HepG2 (cell line): ENCODE data around the gene SLC17A9. TPM values are rescaled to one million over a fixed set of nuclear protein-coding genes. Genes with fewer than 3 reads are reported as not detected.

Experiments used
- ATAC-seq: fragments of 200-7000 bp; cut with Tn5 transposase; 3 replicates; pipeline ENCODE4 v1.9.1; 2020; ENCODE audit warnings: mild to moderate bottlenecking, moderate library complexity
- BruUV-seq: library from RNA; stranded (reverse); fragments of 400-500 nt; replicated peaks from 2 replicates; lab custom pipeline; 2021; lab: Mats Ljungman, UMichigan
- CTCF ChIA-PET: fragments of 300-600 bp; formaldehyde crosslinking; extraction: SDS; loops from one replicate; lab custom pipeline; 2021; ENCODE audit warnings: low total read pairs, inconsistent platforms, low intra/inter-chr PET ratio; lab: Yijun Ruan, JAX
- POLR2A ChIA-PET: fragments of 350-600 bp; sonication (Branson Sonifier 250); formaldehyde crosslinking; loops from one replicate; lab custom pipeline; 2020; ENCODE audit warnings: antibody characterized with exemption, inconsistent platforms; lab: Yijun Ruan, JAX
- DNase-seq: peaks from one replicate; pipeline ENCODE4 v3.0.0-alpha.2; 2015; ENCODE audit warnings: low spot score
- FAIRE-seq: peaks from 3 replicates; lab custom pipeline; 2011; peaks lifted over from hg19 to GRCh38; lab: Jason Lieb, UNC
- H2AFZ ChIP-seq: one replicate; pipeline ENCODE4 v1.6.1; 2011; ENCODE audit warnings: low read length, inconsistent platforms
- H3K27ac ChIP-seq: fragments of 300-600 bp; 3 replicates; pipeline ENCODE4 v1.8.0; 2011; ENCODE audit warnings: mixed run types, mild to moderate bottlenecking, mixed read lengths, low read length, inconsistent platforms; ENCODE audit not compliant: insufficient read depth; ENCODE audit errors: extremely low read length
- H3K27me3 ChIP-seq, 2 experiments: fragments of 200-600 bp in 1 of 2; 2 replicates in 1 of 2; 3 replicates in 1 of 2; pipeline versions ENCODE4 v1.6.0 to v1.8.0; 2011; ENCODE audit warnings: low read length in 2 of 2, mild to moderate bottlenecking in 2 of 2, moderate library complexity in 2 of 2, inconsistent platforms in 1 of 2; ENCODE audit not compliant: insufficient read depth in 2 of 2, control insufficient read depth in 1 of 2
- H3K36me3 ChIP-seq, 2 experiments: fragments of 200-600 bp in 1 of 2; replicated peaks in 1 of 2; 2 replicates in 1 of 2; 3 replicates in 1 of 2; pipeline versions ENCODE4 v1.5.1 to v1.8.0; 2011; ENCODE audit warnings: low read length in 2 of 2, inconsistent platforms in 1 of 2; ENCODE audit not compliant: insufficient read depth in 2 of 2, control insufficient read depth in 1 of 2
- H3K4me1 ChIP-seq: 2 replicates; pipeline ENCODE4 v1.5.1; 2012; ENCODE audit warnings: low read length, inconsistent platforms; ENCODE audit not compliant: insufficient read depth
- H3K4me2 ChIP-seq: 2 replicates; pipeline ENCODE4 v1.6.0; 2011; ENCODE audit warnings: low read depth, low read length, inconsistent platforms
- H3K4me3 ChIP-seq, 3 experiments: fragments of 200-600 bp in 1 of 3; sonication (generic), shearing (Covaris generic) in 1 of 3; replicated peaks in 1 of 3; 2 replicates each; pipeline ENCODE4 v1.5.1; 2011 to 2016; ENCODE audit warnings: low read length in 3 of 3, inconsistent platforms in 2 of 3, low read depth in 2 of 3, mild to moderate bottlenecking in 2 of 3, control low read depth in 1 of 3, mixed read lengths in 1 of 3; ENCODE audit not compliant: insufficient read depth in 1 of 3
- H3K79me2 ChIP-seq: one replicate; pipeline ENCODE4 v1.6.1; 2011; ENCODE audit warnings: low read length, inconsistent platforms; ENCODE audit not compliant: insufficient read depth
- H3K9ac ChIP-seq: 2 replicates; pipeline ENCODE4 v1.6.0; 2011; ENCODE audit warnings: mild to moderate bottlenecking, low read depth, low read length, inconsistent platforms; ENCODE audit not compliant: insufficient read depth
- H3K9me3 ChIP-seq: 2 replicates; pipeline ENCODE4 v1.5.1; 2012; ENCODE audit warnings: mild to moderate bottlenecking, low read length
- H4K20me1 ChIP-seq: 2 replicates; pipeline ENCODE4 v1.6.0; 2011; ENCODE audit warnings: inconsistent platforms, mild to moderate bottlenecking, low read length, moderate library complexity; ENCODE audit not compliant: insufficient read depth
- AHR ChIP-seq: IDR thresholded peaks from 2 replicates; pipeline ENCODE4 v1.6.1; 2018; ENCODE audit warnings: missing genetic modification reagents, missing compliant biosample characterization
- FLYWCH1 ChIP-seq: sonication (generic); formaldehyde crosslinking; IDR thresholded peaks from 2 replicates; pipeline ENCODE4 v1.8.1; 2023; ENCODE audit warnings: mild to moderate bottlenecking, missing genetic modification reagents
- RBM22 ChIP-seq: fragments of 200-400 bp; formaldehyde crosslinking; optimal IDR thresholded peaks from 2 replicates; pipeline ENCODE3; 2017; ENCODE audit warnings: mild to moderate bottlenecking, low read length, moderate library complexity
- SYNCRIP ChIP-seq: fragments of 200-400 bp; formaldehyde crosslinking; IDR thresholded peaks from 2 replicates; pipeline ENCODE4 v1.6.1; 2018; ENCODE audit warnings: mild to moderate bottlenecking, low read depth, low read length; ENCODE audit not compliant: insufficient read depth
- TCF12 ChIP-seq, 2 experiments: fragments of 450-650 bp in 1 of 2; sonication (generic) in 1 of 2; formaldehyde crosslinking in 1 of 2; IDR thresholded peaks; 2 replicates each; pipeline versions ENCODE4 v1.6.1 to v1.8.0; 2017 to 2022; ENCODE audit warnings: antibody characterized with exemption in 1 of 2, mild to moderate bottlenecking in 1 of 2, missing genetic modification reagents in 1 of 2, moderate library complexity in 1 of 2
- TP53 ChIP-seq: sonication (generic); formaldehyde crosslinking; conservative IDR thresholded peaks from 2 replicates; pipeline ENCODE4 v1.4.0; 2020; ENCODE audit warnings: missing genetic modification reagents
- ZNF512 ChIP-seq: sonication (generic); formaldehyde crosslinking; IDR thresholded peaks from 2 replicates; pipeline ENCODE4 v1.4.0; 2020; ENCODE audit warnings: mild to moderate bottlenecking, missing genetic modification reagents
- ZNF768 ChIP-seq: sonication (generic); formaldehyde crosslinking; IDR thresholded peaks from 2 replicates; pipeline ENCODE4 v1.4.0; 2020; ENCODE audit warnings: missing genetic modification reagents
- WGBS: methylation state at CpG from one replicate; pipeline ENCODE4 v1.1.6; 2017; ENCODE audit warnings: low lambda C conversion rate; 5-methylcytosine and 5-hydroxymethylcytosine counted together
- in situ Hi-C: cut with HindIII; loops from 2 replicates; pipeline ENCODE4 v1.10.0; 2017; ENCODE audit warnings: low pct_unique_long_range_greater_than_20kb; ENCODE audit not compliant: extremely low pct_ligation_motif_present
- intact Hi-C: fragments of 100-400 bp; cut with micrococcal nuclease; formaldehyde crosslinking; loops from one replicate; pipeline ENCODE4 v1.10.0; 2022; ENCODE audit not compliant: unreplicated experiment
- polyA plus RNA-seq, 8 experiments: library from polyadenylated mRNA; depleted of rRNA in 3 of 8; stranded (reverse) in 7 of 8; unstranded in 1 of 8; fragments of >200 nt; fragmentation: Illumina TruSeq in 4 of 8; extraction: Trizol in 4 of 8; gene quantifications; 2 replicates each; pipeline versions ENCODE4 v1.2.1 to v1.2.3, GENCODE V29; 2011 to 2016; ENCODE audit warnings: low read depth in 4 of 8, missing spikeins in 1 of 8, mixed read lengths in 1 of 8; ENCODE audit not compliant: insufficient read depth in 1 of 8
- total RNA-seq, 5 experiments: library from RNA; depleted of rRNA; stranded (reverse); fragments of >200 nt; fragmentation: Illumina TruSeq; extraction: Trizol; gene quantifications; 2 replicates each; pipeline ENCODE4 v1.2.3, GENCODE V29; 2016; ENCODE audit warnings: low read depth in 1 of 5
- TF ChIP-seq, protein P1 (sequence below): sonication (generic); formaldehyde crosslinking; IDR thresholded peaks from 2 replicates; pipeline ENCODE4 v1.8.1; 2023; ENCODE audit warnings: mild to moderate bottlenecking, missing genetic modification reagents
- TF ChIP-seq, protein P2 (sequence below): sonication (generic); formaldehyde crosslinking; IDR thresholded peaks from 2 replicates; pipeline ENCODE4 v1.4.0; 2020; ENCODE audit warnings: mild to moderate bottlenecking, missing genetic modification reagents

The SLC17A9 gene
- total and polyA plus RNA-seq, 2 of the 13 experiments (the other 11 are each of a cell fraction or from before 2014, with no cell fraction given), result 110 to 191 TPM

DNA sequence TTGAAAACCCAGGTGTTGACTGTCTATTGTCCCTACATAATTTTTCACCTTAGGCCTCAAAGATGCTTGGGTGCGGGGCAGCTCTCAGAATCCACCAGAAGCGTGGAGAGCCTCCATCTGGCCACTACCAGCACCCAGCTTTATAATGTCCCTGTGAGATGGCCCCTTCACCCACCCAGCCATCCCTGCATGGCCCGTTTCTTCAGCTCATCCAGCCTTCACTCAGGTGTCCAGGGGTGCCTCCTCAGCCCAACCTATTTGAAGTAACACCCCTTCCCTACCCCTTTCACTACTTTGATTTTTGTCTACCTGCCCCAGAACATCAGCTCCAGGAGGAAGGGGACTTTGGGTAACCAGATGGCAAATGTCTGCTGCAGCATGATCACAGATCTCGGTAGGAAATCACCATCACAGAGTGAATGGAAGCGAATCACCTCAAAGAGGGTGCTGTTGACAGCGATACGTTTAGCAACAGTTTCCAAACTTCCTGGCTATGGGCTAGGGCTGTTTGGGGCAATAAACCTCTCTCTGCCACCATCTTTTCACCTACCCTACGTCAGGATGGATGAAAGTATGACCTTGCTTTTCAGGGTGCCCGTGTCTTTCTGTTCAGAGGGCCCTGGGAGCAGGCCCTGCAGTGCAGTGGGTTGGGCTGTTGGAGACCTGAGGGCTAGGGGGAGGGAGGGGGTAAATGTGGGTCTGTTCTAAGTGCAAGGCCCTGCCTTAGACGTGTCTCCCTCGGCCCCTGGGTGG, 1.2 kb upstream of the SLC17A9 start (continued):
- TF ChIP-seq, protein P1, sequence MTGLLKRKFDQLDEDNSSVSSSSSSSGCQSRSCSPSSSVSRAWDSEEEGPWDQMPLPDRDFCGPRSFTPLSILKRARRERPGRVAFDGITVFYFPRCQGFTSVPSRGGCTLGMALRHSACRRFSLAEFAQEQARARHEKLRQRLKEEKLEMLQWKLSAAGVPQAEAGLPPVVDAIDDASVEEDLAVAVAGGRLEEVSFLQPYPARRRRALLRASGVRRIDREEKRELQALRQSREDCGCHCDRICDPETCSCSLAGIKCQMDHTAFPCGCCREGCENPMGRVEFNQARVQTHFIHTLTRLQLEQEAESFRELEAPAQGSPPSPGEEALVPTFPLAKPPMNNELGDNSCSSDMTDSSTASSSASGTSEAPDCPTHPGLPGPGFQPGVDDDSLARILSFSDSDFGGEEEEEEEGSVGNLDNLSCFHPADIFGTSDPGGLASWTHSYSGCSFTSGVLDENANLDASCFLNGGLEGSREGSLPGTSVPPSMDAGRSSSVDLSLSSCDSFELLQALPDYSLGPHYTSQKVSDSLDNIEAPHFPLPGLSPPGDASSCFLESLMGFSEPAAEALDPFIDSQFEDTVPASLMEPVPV (CRISPR knock-in tag), result 0 out of 2 replicates have a peak, but pooled peaks have one; percentile 39

DNA sequence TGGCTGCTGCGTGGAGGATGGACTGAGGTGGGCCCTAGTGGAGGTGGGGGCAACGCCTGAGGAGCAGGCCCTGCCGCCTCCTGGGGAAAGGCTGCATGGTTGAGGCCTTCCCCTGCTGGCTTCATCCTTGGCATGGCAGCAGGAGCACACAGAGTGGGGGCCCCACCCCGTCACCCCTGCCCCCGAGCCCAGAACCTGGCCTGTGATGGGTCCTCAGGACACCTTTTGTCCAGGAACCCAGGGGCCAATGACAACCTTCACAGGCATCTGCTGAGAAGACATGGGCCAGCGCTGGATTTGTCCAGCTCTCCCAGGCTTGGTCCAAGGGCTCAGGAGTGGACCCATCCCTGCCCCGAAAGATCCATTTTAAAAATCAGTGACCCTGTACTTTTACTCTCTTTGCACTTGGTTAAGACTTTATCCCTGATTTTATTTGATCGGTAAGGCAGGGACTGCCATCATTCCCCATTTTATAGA, 575 bp upstream of the SLC17A9 start:
- H3K9me3 ChIP-seq, result no peaks in the 10 kb centered on the region
- ATAC-seq (no peak), DNase-seq (no peak), FAIRE-seq (no peak)
- no peaks in the 10 kb centered on the region; a peak in 1 of 5 replicates for H3K27me3 ChIP-seq
- H3K27ac ChIP-seq, result peak overlapping the region; percentile 93
- H2AFZ ChIP-seq, result no peak overlapping the region
- H4K20me1 ChIP-seq, result peaks cover 14% of the 10 kb centered on the region
- H3K4me1 ChIP-seq, result peaks cover 64% of the 10 kb centered on the region
- peaks cover 17 to 43% of the 10 kb centered on the region in 2 experiments for H3K36me3 ChIP-seq
- BruUV-seq, result TSS peak; percentile 47
- peaks cover 52% of the 10 kb centered on the region for H3K79me2 ChIP-seq
- POLR2A ChIA-PET, result interaction anchor here (1.7 to 8.8 kb wide), 4 partner anchors 15 to 51 kb away, joined by 7 to 205 read pairs (median 56); partner anchors contain the start of genes DIDO1 and GID8
- intact Hi-C loops (loop anchor here (5.0 kb wide), 1 partner anchor 50 kb away; no protein-coding TSS in a partner anchor), in situ Hi-C loops (no loop called here)
- H3K4me2 ChIP-seq, result peak overlapping the region; percentile 100
- H3K4me3 ChIP-seq, result peak overlapping the region; percentile 74 to 95 (median 78)
- CTCF ChIA-PET, result no interaction called here
- peak overlapping the region; percentile 95 for H3K9ac ChIP-seq
- 30% methylated on average over 4 of the region's 8 CpGs for WGBS
- TF ChIP-seq AHR, result peak; percentile 13; the same call in 1 of the 2 replicates
- peak; percentile 46; the same call in 1 of the 2 replicates for TF ChIP-seq ZNF768 (CRISPR knock-in tag)
- TF ChIP-seq TP53, result 0 out of 2 replicates have a peak, but pooled peaks have one; percentile 8
- TF ChIP-seq SYNCRIP, result no peak
- TF ChIP-seq RBM22, result peak; percentile 46
- TF ChIP-seq, protein P2, sequence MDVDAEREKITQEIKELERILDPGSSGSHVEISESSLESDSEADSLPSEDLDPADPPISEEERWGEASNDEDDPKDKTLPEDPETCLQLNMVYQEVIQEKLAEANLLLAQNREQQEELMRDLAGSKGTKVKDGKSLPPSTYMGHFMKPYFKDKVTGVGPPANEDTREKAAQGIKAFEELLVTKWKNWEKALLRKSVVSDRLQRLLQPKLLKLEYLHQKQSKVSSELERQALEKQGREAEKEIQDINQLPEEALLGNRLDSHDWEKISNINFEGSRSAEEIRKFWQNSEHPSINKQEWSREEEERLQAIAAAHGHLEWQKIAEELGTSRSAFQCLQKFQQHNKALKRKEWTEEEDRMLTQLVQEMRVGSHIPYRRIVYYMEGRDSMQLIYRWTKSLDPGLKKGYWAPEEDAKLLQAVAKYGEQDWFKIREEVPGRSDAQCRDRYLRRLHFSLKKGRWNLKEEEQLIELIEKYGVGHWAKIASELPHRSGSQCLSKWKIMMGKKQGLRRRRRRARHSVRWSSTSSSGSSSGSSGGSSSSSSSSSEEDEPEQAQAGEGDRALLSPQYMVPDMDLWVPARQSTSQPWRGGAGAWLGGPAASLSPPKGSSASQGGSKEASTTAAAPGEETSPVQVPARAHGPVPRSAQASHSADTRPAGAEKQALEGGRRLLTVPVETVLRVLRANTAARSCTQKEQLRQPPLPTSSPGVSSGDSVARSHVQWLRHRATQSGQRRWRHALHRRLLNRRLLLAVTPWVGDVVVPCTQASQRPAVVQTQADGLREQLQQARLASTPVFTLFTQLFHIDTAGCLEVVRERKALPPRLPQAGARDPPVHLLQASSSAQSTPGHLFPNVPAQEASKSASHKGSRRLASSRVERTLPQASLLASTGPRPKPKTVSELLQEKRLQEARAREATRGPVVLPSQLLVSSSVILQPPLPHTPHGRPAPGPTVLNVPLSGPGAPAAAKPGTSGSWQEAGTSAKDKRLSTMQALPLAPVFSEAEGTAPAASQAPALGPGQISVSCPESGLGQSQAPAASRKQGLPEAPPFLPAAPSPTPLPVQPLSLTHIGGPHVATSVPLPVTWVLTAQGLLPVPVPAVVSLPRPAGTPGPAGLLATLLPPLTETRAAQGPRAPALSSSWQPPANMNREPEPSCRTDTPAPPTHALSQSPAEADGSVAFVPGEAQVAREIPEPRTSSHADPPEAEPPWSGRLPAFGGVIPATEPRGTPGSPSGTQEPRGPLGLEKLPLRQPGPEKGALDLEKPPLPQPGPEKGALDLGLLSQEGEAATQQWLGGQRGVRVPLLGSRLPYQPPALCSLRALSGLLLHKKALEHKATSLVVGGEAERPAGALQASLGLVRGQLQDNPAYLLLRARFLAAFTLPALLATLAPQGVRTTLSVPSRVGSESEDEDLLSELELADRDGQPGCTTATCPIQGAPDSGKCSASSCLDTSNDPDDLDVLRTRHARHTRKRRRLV, result 0 out of 2 replicates have a peak, but pooled peaks have one; percentile 64
- TF ChIP-seq TCF12 (IDR thresholded peaks at IDR 0.05), result no peak
- TF ChIP-seq TCF12 (CRISPR knock-in tag; IDR thresholded peaks at IDR 0.05), result 0 out of 2 replicates have a peak, but pooled peaks have one; percentile 64
- TF ChIP-seq ZNF512 (CRISPR knock-in tag), result peak; percentile 70; the same call in 1 of the 2 replicates
- peak; percentile 57; the same call in 1 of the 2 replicates for TF ChIP-seq FLYWCH1
